Activated naive CD4-positive, alpha-beta T cell treated with anti-CD3 and anti-CD28 coated beads, Interleukin-2, amount 50 U/mL, for 24 hours (primary cell): Measurements from ENCODE around the gene FHOD1.

Experiments used
- H3K27ac Mint-ChIP-seq: one replicate; pipeline ENCODE4 v1.8.0; 2021; ENCODE audit warnings: mild to moderate bottlenecking, mixed read lengths
- H3K27me3 Mint-ChIP-seq: one replicate; pipeline ENCODE4 v1.8.0; 2021; ENCODE audit warnings: mixed read lengths
- H3K36me3 Mint-ChIP-seq: one replicate; pipeline ENCODE4 v1.8.0; 2021; ENCODE audit warnings: mixed read lengths
- H3K4me1 Mint-ChIP-seq: one replicate; pipeline ENCODE4 v1.8.0; 2021; ENCODE audit warnings: mixed read lengths
- H3K4me3 Mint-ChIP-seq: one replicate; pipeline ENCODE4 v1.8.0; 2021; ENCODE audit warnings: mild to moderate bottlenecking, mixed read lengths
- H3K9me3 Mint-ChIP-seq: one replicate; pipeline ENCODE4 v1.8.0; 2021; ENCODE audit warnings: mixed read lengths

Gene FHOD1

DNA sequence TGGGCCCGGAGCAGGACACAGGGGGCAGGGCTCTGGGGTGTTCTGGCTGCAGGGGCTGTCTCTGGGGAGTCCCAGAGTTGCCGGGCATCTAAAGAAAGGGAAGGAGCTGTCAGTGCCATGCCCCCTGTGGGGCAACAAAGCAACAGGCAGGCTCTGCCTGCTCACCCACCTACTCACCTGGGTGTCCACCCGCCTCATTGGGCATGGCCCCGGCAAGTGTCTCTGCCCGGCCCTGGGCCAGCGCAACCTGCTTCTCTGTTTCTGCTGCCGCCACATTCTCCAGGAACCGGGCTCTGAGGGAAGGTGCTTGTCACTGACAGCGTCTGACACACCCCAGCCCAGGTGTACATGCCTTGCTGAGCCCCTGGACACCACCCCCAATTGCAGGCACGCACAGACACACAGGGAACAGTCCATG lies 13.1 kb downstream of the FHOD1 start:
- Mint-ChIP-seq H3K27ac (no peak overlapping the region), H3K36me3 (peaks cover 7% of the 10 kb centered on the region), H3K9me3 (no peaks in the 10 kb centered on the region), H3K4me3 (no peak overlapping the region), H3K27me3 (no peaks in the 10 kb centered on the region), H3K4me1 (peaks cover 5% of the 10 kb centered on the region)

DNA sequence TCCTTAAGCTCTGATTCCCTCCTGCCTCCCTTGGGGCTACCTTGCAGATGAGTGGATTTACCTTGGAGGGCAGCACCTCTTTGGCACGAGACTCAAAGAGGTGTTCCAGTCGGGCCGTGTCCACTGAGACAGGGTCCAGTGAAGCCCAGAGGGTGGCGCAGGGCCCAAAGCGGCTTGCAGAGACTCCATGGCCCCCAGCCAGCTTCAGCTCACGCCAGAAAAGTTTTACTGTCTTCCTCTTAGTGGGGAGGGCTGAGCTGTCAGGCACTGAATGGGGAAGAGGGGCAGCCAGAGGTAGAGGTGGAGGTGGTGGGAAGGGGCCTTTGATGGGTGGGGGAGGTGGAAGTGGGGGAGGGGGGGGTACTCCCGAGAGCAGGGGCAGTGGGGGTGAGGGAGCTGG lies 13.7 kb downstream of the FHOD1 start:
- peaks cover 7% of the 10 kb centered on the region for H3K36me3 Mint-ChIP-seq
- no peak overlapping the region for H3K27ac Mint-ChIP-seq
- H3K27me3 Mint-ChIP-seq, result no peaks in the 10 kb centered on the region
- no peaks in the 10 kb centered on the region for H3K9me3 Mint-ChIP-seq
- H3K4me3 Mint-ChIP-seq, result no peak overlapping the region
- peaks cover 5% of the 10 kb centered on the region for H3K4me1 Mint-ChIP-seq

DNA sequence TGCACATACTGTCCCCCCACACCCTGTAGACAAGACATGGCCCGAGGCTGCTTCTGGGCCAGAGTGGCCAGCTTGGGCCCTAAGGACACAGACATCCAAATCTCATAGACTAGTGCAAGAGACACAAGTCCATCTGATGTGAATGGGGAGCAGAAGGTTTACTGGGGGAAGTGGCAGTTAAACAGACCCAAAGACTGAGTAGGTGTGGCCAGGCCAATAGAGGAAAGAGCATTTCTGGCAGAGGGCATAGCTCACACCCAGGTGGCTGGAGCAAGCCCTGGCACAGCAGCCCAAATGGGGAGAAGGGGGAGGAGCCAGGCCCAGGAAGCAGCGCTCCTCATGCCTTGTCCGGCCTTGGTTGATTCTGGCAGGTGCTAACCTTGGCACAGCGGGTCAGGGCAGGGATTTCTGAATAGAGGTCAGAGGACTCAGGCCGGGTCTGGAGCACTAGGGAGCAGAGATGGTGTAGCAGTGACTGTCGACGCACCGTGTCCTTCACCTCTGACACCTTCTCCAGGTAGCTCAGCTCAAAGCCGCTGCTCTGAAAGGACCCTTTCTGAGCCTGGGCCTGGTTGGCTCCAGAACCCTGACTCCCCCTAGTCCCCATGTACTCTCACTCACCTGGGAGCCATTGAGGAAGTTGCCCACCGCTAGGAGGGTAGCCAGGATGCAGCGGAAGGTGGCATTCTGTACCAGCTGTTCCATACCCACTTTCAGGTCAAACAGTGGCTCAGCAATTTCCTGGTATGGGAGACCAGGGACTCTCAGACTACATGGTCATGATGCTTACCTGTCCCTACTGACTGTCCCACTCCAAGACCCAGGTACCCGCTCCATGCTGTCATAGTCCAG lies 16.2 kb downstream of the FHOD1 start:
- H3K9me3 Mint-ChIP-seq, result no peaks in the 10 kb centered on the region
- H3K27ac Mint-ChIP-seq, result no peak overlapping the region
- peaks cover 20% of the 10 kb centered on the region for H3K4me1 Mint-ChIP-seq
- no peaks in the 10 kb centered on the region for H3K27me3 Mint-ChIP-seq
- peaks cover 8% of the 10 kb centered on the region for H3K36me3 Mint-ChIP-seq
- H3K4me3 Mint-ChIP-seq, result no peak overlapping the region

DNA sequence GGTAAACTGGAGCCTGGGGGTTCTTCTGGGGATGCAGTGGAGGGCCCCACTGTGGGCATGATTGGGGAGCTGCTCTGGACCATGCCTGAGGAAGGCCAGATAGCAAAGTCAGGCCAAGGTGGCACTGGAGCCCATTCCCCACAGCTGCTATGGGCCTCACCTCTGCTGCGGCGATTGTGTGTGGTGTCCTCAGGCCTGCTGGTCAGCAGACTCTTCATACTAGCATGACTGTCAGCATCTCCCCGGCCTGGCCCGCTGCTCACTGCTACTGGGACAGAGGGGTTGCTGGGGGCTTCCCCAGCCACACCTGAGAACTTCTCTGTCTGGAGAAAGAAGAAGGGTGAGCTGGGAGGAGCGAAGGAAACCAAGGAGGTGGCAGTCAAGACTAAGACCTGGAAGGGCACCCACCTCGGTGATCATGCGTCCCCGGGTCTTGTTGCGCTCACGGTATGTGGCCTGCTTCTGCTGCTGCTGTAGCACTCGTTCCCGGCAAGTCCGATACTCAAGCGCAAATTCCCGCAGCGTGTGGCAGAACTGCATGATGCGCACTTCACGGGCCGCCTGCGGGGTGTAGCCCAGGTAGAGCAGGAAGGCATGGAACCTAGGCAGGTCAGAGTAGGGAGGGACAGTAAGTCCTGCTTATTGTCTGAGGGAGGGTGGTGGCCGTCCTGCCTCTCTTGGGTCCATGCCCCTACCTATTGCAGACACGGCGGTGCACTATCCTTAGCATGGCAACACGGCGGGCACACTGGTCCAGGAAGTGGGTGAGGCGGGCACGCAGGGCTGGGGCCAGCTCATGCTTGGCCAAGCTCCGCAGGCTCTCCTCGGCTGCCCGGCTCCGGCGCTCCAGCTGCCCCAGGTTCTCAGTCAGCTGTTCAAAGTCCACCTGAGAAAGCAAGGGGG lies 17.1 kb downstream of the FHOD1 start:
- H3K4me3 Mint-ChIP-seq, result peak overlapping the region; percentile 19
- no peaks in the 10 kb centered on the region for H3K27me3 Mint-ChIP-seq
- H3K4me1 Mint-ChIP-seq, result peaks cover 27% of the 10 kb centered on the region
- H3K9me3 Mint-ChIP-seq, result no peaks in the 10 kb centered on the region
- no peak overlapping the region for H3K27ac Mint-ChIP-seq
- H3K36me3 Mint-ChIP-seq, result peaks cover 7% of the 10 kb centered on the region

DNA sequence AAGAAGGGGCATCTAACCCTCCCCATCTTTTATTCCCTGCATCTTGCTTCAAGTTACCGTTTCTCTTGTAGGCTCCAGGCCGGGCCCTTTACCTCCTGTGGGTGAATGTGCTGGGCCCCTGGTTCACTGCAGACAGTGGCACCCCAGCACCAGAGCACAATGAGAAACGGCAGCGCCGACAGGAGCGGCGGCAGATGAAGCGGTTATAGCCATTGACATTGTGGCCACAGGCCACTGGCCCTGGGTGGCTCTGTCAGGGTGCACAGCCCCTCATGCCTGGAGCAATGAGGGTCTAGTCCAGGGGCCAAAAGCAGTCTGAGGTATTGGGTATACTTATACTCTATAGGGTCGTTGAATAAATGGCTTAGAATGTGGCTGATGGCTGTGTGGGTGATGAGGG lies 18.4 kb downstream of the FHOD1 start:
- H3K9me3 Mint-ChIP-seq, result no peaks in the 10 kb centered on the region
- H3K36me3 Mint-ChIP-seq, result peaks cover 7% of the 10 kb centered on the region
- H3K4me1 Mint-ChIP-seq, result peaks cover 40% of the 10 kb centered on the region
- peak overlapping the region; percentile 62 for H3K4me3 Mint-ChIP-seq
- H3K27ac Mint-ChIP-seq, result no peak overlapping the region
- H3K27me3 Mint-ChIP-seq, result no peaks in the 10 kb centered on the region

DNA sequence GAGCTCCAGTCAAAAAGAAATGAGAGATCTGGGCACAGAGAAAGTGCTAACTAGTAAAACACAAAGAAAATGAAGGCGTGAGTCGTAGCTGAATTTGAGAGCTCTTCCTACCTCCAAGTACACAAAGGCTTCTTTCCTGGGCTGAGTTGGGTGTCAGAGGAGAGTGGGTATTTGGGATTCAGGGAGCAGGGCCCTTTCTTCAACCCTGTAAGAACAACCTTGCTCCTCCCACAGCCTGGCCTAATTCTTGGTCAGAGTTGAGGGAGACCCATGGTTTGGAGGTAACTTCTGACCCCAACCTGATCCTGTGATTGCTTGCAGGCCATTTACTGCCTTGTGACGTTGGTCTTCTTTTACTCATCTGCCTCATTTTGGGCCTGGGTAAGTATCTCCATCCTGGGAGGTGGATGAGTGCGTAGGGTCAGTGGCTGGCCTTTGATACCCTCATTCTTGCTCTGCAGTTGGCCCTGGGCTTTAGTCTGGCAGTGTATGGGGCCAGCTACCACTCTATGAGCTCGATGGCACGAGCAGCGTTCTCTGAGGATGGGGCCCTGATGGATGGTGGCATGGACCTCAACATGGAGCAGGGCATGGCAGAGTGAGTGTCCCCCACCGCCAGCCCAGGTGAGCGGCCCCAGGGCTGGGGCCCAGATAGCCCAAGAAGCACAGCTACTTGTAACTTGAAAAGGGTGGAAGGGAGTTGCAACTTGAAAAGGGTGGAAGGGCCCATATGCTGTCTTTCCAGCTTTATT lies 19.1 kb downstream of the FHOD1 start:
- Mint-ChIP-seq H3K4me3 (peak overlapping the region; percentile 99), H3K4me1 (peaks cover 46% of the 10 kb centered on the region), H3K27me3 (no peaks in the 10 kb centered on the region), H3K9me3 (no peaks in the 10 kb centered on the region), H3K36me3 (peaks cover 7% of the 10 kb centered on the region), H3K27ac (peak overlapping the region; percentile 99)

DNA sequence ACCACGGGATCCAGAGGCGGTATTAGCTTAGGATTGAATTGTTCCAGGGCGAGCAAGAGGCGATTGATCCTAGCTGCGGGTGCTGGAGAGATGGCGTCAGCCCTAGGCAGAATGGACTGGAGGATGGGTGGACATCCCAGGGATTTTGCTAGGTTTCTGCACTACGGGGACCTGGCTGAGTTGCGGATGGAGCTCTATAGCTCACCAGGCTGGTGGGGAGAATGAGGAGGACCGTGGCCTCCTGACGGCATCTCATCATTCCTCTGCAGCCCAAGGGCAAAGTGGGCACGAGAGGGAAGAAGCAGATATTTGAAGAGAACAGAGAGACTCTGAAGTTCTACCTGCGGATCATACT lies 19.7 kb downstream of the FHOD1 start:
- Mint-ChIP-seq H3K4me1 (peaks cover 51% of the 10 kb centered on the region), H3K4me3 (peak overlapping the region; percentile 99), H3K9me3 (no peaks in the 10 kb centered on the region), H3K36me3 (peaks cover 7% of the 10 kb centered on the region), H3K27ac (peak overlapping the region; percentile 99), H3K27me3 (no peaks in the 10 kb centered on the region)

DNA sequence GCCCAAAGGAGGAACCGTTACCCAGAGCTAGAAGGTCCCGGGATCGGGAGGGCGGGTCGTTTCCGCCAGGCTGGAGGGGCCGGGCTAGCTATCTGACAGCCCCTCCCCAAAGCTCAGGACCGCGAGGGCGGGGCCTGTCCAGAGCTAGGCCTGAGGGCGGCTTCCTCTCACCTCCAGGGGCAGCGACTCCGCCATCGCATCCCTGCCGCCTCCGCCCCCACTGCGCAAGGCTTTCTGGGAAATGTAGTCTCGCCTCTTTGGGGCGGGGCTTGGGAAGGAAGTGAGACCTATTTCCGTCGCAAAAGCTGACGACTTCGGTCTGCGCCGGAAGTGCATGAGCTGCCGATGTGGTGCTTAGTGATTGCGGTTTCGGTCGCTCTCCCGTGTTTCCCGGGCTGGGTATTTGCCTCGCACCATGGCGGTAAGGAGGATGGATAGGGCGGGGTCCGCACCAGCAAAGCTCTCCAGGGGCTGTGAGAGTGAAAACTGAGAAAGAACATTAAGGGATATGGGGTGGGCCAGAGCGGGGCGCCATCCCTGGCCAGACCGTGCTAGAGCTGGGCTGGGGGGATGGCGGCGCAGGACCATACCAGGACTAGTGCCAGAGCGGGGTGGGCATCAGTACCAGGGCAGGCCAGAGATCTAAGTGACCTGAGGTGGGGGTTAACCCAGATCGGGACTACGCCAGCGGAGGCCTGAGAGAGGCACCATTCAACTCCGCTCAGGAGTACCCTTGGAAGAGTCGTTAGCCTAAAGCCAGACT lies 20.3 kb downstream of the FHOD1 start, which contains the start of gene TMEM208:
Gene TMEM208, plus strand, starts transcription at position 327 of the 763 bp plus-strand sequence. Its CDS starts 89 bp downstream, at position 416.
- H3K36me3 Mint-ChIP-seq, result peaks cover 7% of the 10 kb centered on the region
- H3K4me1 Mint-ChIP-seq, result peaks cover 51% of the 10 kb centered on the region
- H3K4me3 Mint-ChIP-seq, result peak within 1 kb of the TSS; percentile 99
- no peaks in the 10 kb centered on the region for H3K27me3 Mint-ChIP-seq
- no peaks in the 10 kb centered on the region for H3K9me3 Mint-ChIP-seq
- H3K27ac Mint-ChIP-seq, result peak within 1 kb of the TSS; percentile 99

DNA sequence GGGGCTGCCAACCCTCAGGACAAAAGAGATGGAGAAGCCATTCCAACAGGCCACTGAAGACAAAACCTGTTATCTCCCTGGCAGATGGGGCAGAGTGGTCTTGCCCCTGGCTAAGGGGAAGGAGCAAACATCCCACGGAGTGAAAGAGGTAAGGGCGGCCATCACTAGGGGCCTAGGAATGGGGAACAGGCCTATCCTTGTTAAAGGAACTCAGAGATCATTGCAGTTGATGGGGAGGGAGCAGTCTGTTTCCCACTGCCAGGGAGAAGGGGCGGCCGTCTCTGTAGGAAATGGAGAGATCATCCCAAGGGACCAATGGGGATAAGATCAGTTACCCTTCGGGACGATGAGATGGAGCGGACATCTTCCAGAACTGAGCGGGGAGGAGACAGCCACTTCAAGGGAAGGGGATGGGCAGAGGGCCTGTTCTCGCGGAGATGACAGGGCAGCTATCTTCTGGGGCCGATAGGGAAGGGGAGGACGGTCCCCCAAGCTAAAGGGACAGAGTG lies 20.9 kb downstream of the FHOD1 start:
- peak overlapping the region; percentile 99 for H3K4me3 Mint-ChIP-seq
- no peaks in the 10 kb centered on the region for H3K9me3 Mint-ChIP-seq
- no peaks in the 10 kb centered on the region for H3K27me3 Mint-ChIP-seq
- peaks cover 51% of the 10 kb centered on the region for H3K4me1 Mint-ChIP-seq
- peak overlapping the region; percentile 99 for H3K27ac Mint-ChIP-seq
- H3K36me3 Mint-ChIP-seq, result peaks cover 7% of the 10 kb centered on the region

DNA sequence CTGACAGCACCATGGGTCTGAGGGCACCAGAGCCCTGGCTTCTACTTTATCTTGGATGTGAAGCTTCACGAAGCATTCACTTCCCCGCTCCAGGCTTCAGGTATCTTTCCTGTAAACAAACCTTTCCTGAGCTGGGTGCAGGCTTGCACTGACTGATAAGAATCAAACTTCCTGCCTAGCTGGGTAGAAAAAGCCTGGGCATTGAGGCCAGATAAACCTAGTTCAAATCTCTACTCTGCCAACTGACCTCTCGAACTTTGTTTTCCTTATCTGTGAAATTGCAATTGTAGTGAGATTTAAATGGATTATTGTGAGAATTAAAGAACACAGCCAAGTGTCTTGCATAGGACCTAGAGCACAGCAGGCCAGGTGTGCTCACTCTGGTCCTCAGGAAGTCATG lies 23.3 kb downstream of the FHOD1 start:
- Mint-ChIP-seq H3K4me3 (no peak overlapping the region), H3K36me3 (peaks cover 7% of the 10 kb centered on the region)

DNA sequence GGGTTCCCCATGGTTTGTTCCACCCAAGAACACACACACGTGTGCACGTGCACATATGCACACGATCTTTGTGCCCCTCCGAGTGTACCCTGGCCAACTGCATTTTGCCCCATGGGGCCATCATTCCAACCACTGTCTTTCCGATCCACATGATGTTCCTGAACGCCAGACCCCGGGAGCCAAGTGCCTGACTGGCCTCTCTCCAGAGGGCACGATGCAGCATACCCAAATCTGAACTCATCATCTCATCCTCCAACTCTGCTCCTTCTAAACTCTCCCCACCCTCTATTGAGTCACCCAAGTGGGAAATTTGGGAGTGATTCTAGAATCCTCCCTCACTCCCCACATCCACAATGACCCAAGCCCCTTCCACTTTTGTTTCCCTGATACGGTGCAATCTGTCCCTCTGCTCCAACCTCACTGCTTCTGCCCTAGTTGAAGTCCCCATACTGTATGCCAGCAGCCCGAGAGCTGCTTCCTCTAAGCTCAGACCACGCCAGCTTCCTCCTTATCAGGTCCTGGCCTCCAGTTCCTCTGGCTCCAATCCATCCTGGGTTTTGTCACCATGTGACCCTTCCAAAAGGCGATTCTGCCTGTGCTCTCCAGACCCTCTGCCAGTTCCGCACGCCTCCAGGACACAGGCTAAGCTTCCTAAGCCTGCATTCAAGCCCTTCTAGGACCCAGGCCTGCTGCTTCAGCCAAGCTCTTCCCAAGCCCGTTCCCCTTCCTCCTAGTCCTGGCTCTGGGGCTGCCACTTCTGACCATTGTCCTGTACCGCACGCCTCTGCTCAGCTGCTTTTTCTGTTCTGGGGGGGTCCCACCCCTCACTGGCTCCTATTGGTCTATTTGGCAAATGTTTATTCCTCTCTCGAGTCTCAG lies 30.4 kb downstream of the FHOD1 start:
- Mint-ChIP-seq H3K27me3 (no peaks in the 10 kb centered on the region), H3K36me3 (peaks cover 7% of the 10 kb centered on the region), H3K4me3 (no peak overlapping the region), H3K9me3 (no peaks in the 10 kb centered on the region), H3K27ac (no peak overlapping the region), H3K4me1 (peaks cover 7% of the 10 kb centered on the region)

More for the DNA sequence above, 23.3 kb downstream of the FHOD1 start:
- Mint-ChIP-seq H3K27ac (peak overlapping the region; percentile 91), H3K27me3 (no peaks in the 10 kb centered on the region), H3K4me1 (peaks cover 51% of the 10 kb centered on the region), H3K9me3 (no peaks in the 10 kb centered on the region)

DNA sequence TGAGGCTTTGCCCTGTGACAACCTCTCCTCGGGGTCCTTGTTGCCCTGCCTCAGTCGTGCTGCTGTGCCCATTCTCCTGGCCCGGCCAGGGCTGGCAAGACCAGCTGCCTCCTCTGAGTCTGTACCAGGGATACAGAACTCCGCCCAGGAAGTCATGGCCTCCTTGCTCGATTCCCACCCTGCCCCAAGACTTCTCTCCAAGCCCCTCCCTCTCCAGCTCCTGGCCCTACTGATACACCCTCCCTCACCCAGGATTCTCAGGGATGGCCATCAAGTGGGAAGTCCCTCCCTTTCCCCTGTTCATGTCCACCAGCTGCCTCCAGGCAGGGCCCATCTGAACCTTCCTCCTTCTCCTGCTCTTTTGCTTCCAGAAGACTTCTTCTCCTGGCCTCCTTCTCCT lies 31.6 kb downstream of the FHOD1 start:
- Mint-ChIP-seq H3K4me3 (no peak overlapping the region), H3K27ac (no peak overlapping the region), H3K9me3 (no peaks in the 10 kb centered on the region), H3K27me3 (no peaks in the 10 kb centered on the region), H3K4me1 (peaks cover 7% of the 10 kb centered on the region), H3K36me3 (peaks cover 7% of the 10 kb centered on the region)

DNA sequence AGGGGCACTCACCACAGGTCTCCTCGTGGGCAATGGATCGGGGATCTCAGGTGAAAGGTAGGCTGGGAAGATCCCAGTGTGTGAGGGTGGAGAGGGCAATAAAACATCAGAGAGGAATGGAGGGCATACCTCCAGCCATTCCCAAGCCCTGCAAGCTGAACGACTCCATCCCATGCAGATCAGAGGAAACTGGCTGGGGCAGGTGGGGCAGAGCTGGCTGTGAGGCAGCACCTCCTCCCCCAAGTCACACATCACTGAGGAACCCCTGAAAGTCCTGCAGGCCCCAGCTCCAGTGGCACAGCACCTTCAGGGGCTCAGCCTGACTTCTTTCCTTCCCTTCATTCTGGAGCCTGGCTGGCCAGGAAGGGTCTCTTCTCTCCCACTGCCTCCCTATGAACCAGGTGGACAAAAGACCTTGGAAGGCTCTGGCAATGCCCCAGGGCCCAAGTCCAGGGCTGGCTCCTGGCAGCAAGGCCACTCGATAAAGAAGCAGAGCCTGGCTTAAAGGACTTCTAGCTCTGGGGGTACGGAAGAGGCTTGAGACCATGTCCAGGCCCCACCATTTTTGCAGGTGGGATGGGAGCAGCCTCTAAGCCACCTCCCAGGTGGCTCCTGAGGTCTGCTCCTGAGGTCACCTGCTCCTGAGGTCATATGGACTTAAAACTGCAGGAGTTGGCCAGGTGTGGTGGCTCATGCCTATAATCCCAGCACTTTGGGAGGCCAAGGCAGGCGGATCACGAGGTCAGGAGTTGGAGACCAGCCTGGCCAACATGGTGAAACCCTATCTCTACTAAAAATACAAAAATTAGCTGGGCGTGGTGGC lies 33.9 kb downstream of the FHOD1 start:
- no peaks in the 10 kb centered on the region for H3K27me3 Mint-ChIP-seq
- H3K27ac Mint-ChIP-seq, result no peak overlapping the region
- H3K36me3 Mint-ChIP-seq, result peaks cover 5% of the 10 kb centered on the region
- H3K4me3 Mint-ChIP-seq, result no peak overlapping the region
- peaks cover 7% of the 10 kb centered on the region for H3K4me1 Mint-ChIP-seq
- H3K9me3 Mint-ChIP-seq, result no peaks in the 10 kb centered on the region
